ENCODE results near the gene AKAP13. TPM values are rescaled to one million over a fixed set of nuclear protein-coding genes. Genes with fewer than 3 reads are reported as not detected.

AKAP13 gene
- total RNA-seq, 4 donors from 2014 or later = 57.3 to 178 (median 81.5) TPM

DNA sequence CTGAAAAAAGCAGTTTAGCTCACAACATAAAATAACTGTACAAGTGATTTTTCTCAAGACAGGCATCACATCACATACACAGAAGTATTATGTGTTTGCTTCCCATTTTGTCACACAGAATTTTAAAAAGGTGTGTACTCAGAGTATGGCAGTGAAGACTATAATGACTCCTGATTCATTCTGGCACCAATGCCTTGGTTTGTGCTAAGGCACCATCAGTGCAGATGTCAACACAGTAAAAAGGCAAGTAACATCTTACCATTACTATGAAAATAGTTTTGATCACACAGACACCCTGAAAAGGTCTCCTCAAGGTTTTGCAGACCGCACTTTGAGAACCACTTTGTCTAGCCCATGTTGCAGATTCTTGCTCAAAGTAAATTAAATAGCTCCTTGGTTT, 222.8 kb downstream of the AKAP13 start:
- no peaks in the 10 kb centered on the region for H3K9me3 ChIP-seq
- H3K27me3 ChIP-seq = no peaks in the 10 kb centered on the region
- peaks cover 0 to 46% (median 0%) of the 10 kb centered on the region in 3 donors for H3K36me3 ChIP-seq
- intact Hi-C loops (cut with DNase I) = no loop called here
- no peak overlapping the region for H3K4me3 ChIP-seq
- H3K27ac ChIP-seq = no peak overlapping the region
- H3K4me1 ChIP-seq = peaks cover 6 to 37% (median 23%) of the 10 kb centered on the region in 3 donors
- 100% methylated on average over 1 of the region's 1 CpG for WGBS, 2 donors
- no peak for TF ChIP-seq POLR2A (IDR thresholded peaks at IDR 0.05)
- no peak for TF ChIP-seq CTCF (IDR thresholded peaks at IDR 0.05)
- DNase-seq = no peak

DNA sequence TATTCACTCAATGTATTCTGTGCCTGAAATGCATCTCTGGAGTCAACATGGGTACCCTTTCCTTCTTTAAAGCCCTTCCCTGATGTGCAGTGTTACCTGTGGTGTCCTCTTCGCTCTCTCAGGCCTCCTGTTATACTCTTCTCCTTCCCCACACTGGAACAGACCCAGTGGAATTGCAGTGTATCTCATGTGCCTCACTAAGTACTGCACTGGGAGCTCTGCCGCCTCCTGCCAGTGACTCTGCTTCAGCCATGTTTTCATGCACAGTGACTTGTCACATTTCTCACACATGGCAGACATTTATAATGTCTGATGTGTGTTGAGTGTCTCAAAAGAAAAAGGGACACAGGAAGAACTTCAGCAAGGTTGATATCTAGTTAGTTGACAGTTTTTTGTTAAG, 223.3 kb downstream of the AKAP13 start:
- H3K4me1 ChIP-seq = peaks cover 11 to 37% (median 28%) of the 10 kb centered on the region in 3 donors
- no peak for DNase-seq
- no peaks in the 10 kb centered on the region for H3K9me3 ChIP-seq
- H3K4me3 ChIP-seq = no peak overlapping the region
- TF ChIP-seq POLR2A (IDR thresholded peaks at IDR 0.05) (no peak), CTCF (IDR thresholded peaks at IDR 0.05) (no peak)
- 88 to 100% methylated on average over 2 of the region's 2 CpGs for WGBS, 2 donors
- H3K27me3 ChIP-seq = no peaks in the 10 kb centered on the region
- intact Hi-C loops (cut with DNase I) = no loop called here
- H3K36me3 ChIP-seq = peaks cover 0 to 40% (median 0%) of the 10 kb centered on the region in 3 donors
- no peak overlapping the region for H3K27ac ChIP-seq

GRCh38 chr15:85604194-85604593, 223.8 kb downstream of the AKAP13 start:
- no peak for TF ChIP-seq CTCF (IDR thresholded peaks at IDR 0.05)
- no peak for TF ChIP-seq POLR2A (IDR thresholded peaks at IDR 0.05)
- H3K27me3 ChIP-seq = no peaks in the 10 kb centered on the region
- H3K27ac ChIP-seq = no peak overlapping the region
- intact Hi-C loops (cut with DNase I) = no loop called here
- WGBS, 2 donors = 92 to 100% methylated on average over 3 of the region's 3 CpGs
- H3K4me1 ChIP-seq = peaks cover 11 to 36% (median 28%) of the 10 kb centered on the region in 3 donors
- no peak for DNase-seq
- H3K9me3 ChIP-seq = no peaks in the 10 kb centered on the region
- no peak overlapping the region for H3K4me3 ChIP-seq
- peaks cover 0 to 35% (median 0%) of the 10 kb centered on the region in 3 donors for H3K36me3 ChIP-seq

DNA sequence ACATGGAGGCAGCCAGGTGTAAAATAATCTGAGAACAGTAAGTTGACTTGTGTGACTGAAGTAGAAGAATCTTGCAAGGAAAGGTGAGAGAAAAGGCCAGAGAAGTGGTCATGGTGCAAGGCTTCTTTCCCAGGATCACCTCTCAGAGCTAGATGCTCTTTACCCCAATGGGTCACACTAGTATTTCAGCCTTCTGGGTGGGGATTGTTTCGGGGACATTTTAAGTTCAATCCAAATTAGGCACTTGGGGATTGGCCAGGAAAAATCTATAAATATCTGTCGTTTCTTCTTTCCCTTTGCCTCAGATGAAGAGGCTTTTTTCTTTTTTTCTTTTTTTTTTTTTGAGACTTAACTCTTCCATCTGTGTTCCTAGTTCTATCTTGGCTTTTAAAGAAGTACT, 226.3 kb downstream of the AKAP13 start:
- intact Hi-C loops (cut with DNase I) = no loop called here
- Histone ChIP-seq H3K36me3 (peaks cover 0 to 30% (median 0%) of the 10 kb centered on the region in 3 donors), H3K27me3 (no peaks in the 10 kb centered on the region), H3K27ac (peak overlapping the region in 2 of 4 donors; percentile 70 to 71), H3K4me3 (no peak overlapping the region), H3K4me1 (peaks cover 11 to 49% (median 24%) of the 10 kb centered on the region in 3 donors), H3K9me3 (no peaks in the 10 kb centered on the region)
- 44 to 53% methylated on average over 2 of the region's 2 CpGs for WGBS, 2 donors
- DNase-seq = no peak
- TF ChIP-seq POLR2A (IDR thresholded peaks at IDR 0.05) (no peak), CTCF (IDR thresholded peaks at IDR 0.05) (no peak)

- H3K4me1 ChIP-seq = peaks cover 11 to 50% (median 24%) of the 10 kb centered on the region in 3 donors
- no peak for DNase-seq
- no peaks in the 10 kb centered on the region for H3K27me3 ChIP-seq
- H3K4me3 ChIP-seq = no peak overlapping the region
- intact Hi-C loops (cut with DNase I) = no loop called here
- peaks cover 0 to 27% (median 0%) of the 10 kb centered on the region in 3 donors for H3K36me3 ChIP-seq
- TF ChIP-seq POLR2A (IDR thresholded peaks at IDR 0.05) (no peak), CTCF (IDR thresholded peaks at IDR 0.05) (no peak)
- H3K9me3 ChIP-seq = no peaks in the 10 kb centered on the region
- peak overlapping the region; percentile 15 to 74 (median 70) for H3K27ac ChIP-seq
- 19 to 26% methylated on average over 2 of the region's 2 CpGs for WGBS, 2 donors
These were observed 226.9 kb downstream of the AKAP13 start for GRCh38 chr15:85607141-85607806.

Measured in esophagus squamous epithelium (tissue), 5 donors.